Measurements from ENCODE around the gene CACNA1E.

The CACNA1E gene

DNA sequence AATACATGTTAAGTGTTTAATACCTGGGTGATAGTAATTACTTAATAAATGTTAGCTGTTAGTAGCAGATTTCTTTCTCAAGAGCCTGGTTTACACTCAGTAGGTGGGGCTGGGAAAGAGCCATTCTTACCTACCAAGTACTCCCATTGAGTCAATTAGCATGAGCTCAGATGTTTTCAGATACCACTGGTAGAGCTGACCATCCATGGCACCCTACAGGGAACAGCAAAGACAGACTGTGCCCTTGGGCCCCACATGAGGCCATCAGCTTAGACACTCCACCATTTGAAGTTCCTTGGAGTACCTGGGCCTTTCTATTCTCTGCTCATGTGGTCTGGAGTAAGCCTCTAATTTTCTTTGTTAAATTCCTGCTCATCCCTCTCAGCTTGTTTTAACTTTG, 179.3 kb downstream of the CACNA1E start:
- peaks cover 7% of the 10 kb centered on the region for H3K9me3 Mint-ChIP-seq
- TF ChIP-seq, protein P1, sequence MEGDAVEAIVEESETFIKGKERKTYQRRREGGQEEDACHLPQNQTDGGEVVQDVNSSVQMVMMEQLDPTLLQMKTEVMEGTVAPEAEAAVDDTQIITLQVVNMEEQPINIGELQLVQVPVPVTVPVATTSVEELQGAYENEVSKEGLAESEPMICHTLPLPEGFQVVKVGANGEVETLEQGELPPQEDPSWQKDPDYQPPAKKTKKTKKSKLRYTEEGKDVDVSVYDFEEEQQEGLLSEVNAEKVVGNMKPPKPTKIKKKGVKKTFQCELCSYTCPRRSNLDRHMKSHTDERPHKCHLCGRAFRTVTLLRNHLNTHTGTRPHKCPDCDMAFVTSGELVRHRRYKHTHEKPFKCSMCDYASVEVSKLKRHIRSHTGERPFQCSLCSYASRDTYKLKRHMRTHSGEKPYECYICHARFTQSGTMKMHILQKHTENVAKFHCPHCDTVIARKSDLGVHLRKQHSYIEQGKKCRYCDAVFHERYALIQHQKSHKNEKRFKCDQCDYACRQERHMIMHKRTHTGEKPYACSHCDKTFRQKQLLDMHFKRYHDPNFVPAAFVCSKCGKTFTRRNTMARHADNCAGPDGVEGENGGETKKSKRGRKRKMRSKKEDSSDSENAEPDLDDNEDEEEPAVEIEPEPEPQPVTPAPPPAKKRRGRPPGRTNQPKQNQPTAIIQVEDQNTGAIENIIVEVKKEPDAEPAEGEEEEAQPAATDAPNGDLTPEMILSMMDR (IDR thresholded peaks at IDR 0.05; ENCODE audit: unreplicated experiment in 3 of 3) = no peak
- H3K27ac Mint-ChIP-seq = no peak overlapping the region
- no peak overlapping the region for H3K4me3 Mint-ChIP-seq
- no peaks in the 10 kb centered on the region for H3K36me3 Mint-ChIP-seq (ENCODE audit: low read depth)
- H3K4me1 Mint-ChIP-seq = peaks cover 12% of the 10 kb centered on the region
- H3K27me3 Mint-ChIP-seq (ENCODE audit: low read depth) = no peaks in the 10 kb centered on the region

DNA sequence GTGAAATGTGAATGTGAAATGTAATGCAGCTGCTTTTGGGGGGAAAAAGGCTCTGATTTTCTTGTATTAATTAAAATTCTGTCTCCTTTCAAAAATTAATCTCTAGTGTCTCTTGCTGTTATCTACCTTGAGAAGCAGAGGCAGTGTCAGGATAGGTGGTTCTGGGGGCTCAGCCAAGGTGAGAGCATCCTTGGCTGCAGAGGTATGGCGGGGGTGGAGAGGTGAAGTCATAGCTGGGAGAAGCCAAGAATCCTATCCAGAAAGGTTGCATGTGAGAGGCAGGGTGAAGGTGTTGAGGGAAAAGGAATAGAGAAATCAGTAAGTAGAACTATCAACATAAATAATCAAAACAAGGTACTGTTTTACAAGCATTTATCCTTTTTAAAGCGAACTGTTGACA, 181.2 kb downstream of the CACNA1E start:
- Mint-ChIP-seq H3K36me3 (ENCODE audit: low read depth) (no peaks in the 10 kb centered on the region), H3K9me3 (peaks cover 7% of the 10 kb centered on the region), H3K27ac (no peak overlapping the region), H3K4me3 (no peak overlapping the region), H3K27me3 (ENCODE audit: low read depth) (no peaks in the 10 kb centered on the region), H3K4me1 (peaks cover 2% of the 10 kb centered on the region)
- TF ChIP-seq, protein P1 (IDR thresholded peaks at IDR 0.05; ENCODE audit: unreplicated experiment in 3 of 3) = no peak

DNA sequence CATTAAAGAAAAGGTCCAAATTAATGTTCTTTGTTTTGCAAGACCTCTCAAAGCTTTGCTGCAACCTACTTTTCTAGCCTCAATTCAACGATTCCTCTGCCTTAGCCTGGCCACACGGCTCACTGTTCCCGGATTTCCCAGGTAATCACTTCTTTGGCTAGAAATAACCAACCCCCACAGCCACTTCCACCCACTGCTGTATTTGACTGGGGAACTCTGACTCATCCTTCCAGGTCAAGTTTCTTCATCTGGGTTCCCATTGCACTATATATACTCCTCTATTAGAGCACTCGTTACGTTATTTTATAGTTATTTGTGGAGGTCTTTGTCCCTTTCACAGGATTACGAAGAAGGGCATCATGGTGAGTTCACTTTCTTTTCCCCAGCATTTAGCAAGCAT, 185.9 kb downstream of the CACNA1E start:
- Mint-ChIP-seq H3K27ac (no peak overlapping the region), H3K9me3 (peaks cover 3% of the 10 kb centered on the region), H3K27me3 (ENCODE audit: low read depth) (no peaks in the 10 kb centered on the region), H3K4me1 (no peaks in the 10 kb centered on the region), H3K36me3 (ENCODE audit: low read depth) (no peaks in the 10 kb centered on the region), H3K4me3 (no peak overlapping the region)
- TF ChIP-seq, protein P1 (IDR thresholded peaks at IDR 0.05; ENCODE audit: unreplicated experiment in 3 of 3) = no peak

DNA sequence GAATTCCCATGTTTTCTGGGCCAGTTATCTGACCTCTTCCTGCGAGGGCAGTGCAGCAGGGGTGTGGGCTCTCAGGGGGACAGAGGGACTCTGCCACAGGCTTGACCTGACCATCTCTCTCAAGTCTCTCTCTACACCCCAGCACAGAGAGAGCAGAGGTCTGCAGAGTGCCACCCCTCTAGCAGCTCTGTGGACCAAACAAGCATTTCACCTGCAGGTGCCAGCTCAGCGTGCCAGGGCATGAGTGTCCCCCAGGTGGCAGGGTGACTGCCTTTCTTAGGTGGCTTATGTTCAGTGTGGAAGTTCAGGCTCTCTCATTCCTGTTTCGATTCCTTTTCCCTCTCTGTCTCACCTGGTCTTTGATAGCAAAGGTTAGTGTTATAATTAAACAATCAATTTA, 191.3 kb downstream of the CACNA1E start:
- H3K9me3 Mint-ChIP-seq = no peaks in the 10 kb centered on the region

DNA sequence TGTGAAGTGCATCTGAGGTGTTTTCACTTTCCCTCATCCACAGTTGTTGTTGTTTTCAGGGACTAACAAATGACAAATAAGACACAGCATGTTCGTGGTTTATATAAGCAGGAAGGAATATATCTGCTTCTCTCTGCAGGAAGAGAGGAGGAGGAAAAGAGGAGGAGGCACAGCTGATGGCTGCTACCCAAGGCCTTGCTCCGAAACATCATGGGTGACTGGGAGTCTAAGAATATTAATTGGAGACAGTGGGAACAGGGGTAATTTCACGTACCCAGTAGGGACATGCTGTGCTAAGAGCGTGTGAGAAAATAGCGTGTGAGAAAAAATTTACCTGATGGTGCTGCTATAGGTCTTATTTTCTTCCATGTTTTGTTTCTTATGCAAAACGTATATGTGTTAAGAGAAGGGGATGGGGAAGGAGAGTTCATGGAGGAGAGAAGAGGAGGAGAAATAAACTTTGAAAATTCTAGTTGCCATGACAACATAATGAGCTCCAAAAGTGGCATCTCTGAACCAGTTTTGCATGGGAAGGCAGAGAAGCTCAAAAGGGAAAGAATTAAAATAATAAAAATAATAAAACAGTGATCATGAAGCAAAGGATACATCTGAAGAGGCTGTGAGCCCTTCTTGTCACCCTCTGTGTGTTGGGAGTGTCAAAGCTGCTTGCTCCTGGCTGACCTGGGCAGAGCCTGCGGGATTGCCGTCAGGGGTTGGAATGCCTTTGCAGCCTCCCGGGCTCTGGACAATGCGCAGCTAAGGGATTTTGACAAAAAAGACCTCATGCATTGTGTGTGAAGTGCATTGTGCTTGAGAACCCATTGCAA, 192.0 kb downstream of the CACNA1E start:
- Mint-ChIP-seq H3K36me3 (ENCODE audit: low read depth) (no peaks in the 10 kb centered on the region), H3K27me3 (ENCODE audit: low read depth) (peaks cover 17% of the 10 kb centered on the region), H3K27ac (no peak overlapping the region), H3K9me3 (no peaks in the 10 kb centered on the region), H3K4me1 (peaks cover 7% of the 10 kb centered on the region), H3K4me3 (no peak overlapping the region)
- TF ChIP-seq, protein P1 (IDR thresholded peaks at IDR 0.05; ENCODE audit: unreplicated experiment in 3 of 3) = no peak

More for the DNA sequence above, 191.3 kb downstream of the CACNA1E start:
- no peak overlapping the region for H3K4me3 Mint-ChIP-seq
- TF ChIP-seq, protein P1 (IDR thresholded peaks at IDR 0.05; ENCODE audit: unreplicated experiment in 3 of 3) = no peak
- H3K4me1 Mint-ChIP-seq = peaks cover 7% of the 10 kb centered on the region
- no peak overlapping the region for H3K27ac Mint-ChIP-seq
- H3K36me3 Mint-ChIP-seq (ENCODE audit: low read depth) = no peaks in the 10 kb centered on the region
- peaks cover 15% of the 10 kb centered on the region for H3K27me3 Mint-ChIP-seq (ENCODE audit: low read depth)

DNA sequence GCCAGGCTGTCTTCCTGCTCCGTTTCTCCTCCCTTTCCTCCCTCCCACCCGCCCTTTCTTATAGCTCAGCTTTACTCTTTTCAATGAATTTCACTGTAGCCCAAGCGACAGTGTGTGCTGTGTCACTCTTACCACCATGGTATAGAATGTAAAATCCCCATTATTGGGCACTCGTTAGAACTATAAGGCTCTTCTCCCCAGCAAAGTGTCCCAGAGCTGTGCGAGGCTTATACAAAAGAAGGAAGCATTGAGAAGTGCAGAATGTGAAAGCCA, 192.5 kb downstream of the CACNA1E start:
- Mint-ChIP-seq H3K27ac (no peak overlapping the region), H3K9me3 (no peaks in the 10 kb centered on the region), H3K27me3 (ENCODE audit: low read depth) (peaks cover 21% of the 10 kb centered on the region), H3K4me3 (no peak overlapping the region), H3K36me3 (ENCODE audit: low read depth) (no peaks in the 10 kb centered on the region), H3K4me1 (peaks cover 7% of the 10 kb centered on the region)
- TF ChIP-seq, protein P1 (IDR thresholded peaks at IDR 0.05; ENCODE audit: unreplicated experiment in 3 of 3) = no peak

Measured in nephron (organoid).